ENCODE data around the gene RFTN2.

RFTN2 gene

DNA sequence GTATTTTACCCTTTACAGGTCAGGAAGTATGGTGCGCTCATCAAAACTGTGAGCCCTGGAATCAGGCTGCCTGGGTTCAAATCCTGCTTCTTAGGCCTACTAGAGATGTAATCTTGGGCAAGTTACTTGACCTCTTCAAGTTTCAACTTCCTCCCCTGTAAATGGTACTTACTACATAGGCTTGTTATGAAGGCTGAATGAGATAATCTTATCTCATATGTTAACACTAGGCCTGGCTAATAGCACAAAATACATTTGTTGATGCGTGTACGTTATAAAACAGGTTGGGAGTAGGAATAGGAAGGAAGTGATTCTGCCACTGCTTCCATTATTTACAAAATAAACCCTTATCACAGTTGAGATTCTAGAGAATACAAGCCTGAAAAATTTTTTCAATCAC lies 1.7 kb upstream of the RFTN2 start:
- TF ChIP-seq FOXP2 (optimal IDR thresholded peaks at IDR 0.05; ENCODE audit: borderline replicate concordance, extremely low read depth, extremely low read length, insufficient read depth) (no peak), POLR2AphosphoS5 (IDR thresholded peaks at IDR 0.05; ENCODE audit: low read depth, low read length) (no peak), SIN3A (IDR thresholded peaks at IDR 0.05; ENCODE audit: borderline replicate concordance, insufficient read depth, low read length) (no peak), TAF1 (IDR thresholded peaks at IDR 0.05; ENCODE audit: borderline replicate concordance, insufficient read depth, low read length) (no peak)
- TF ChIP-seq, protein P1, sequence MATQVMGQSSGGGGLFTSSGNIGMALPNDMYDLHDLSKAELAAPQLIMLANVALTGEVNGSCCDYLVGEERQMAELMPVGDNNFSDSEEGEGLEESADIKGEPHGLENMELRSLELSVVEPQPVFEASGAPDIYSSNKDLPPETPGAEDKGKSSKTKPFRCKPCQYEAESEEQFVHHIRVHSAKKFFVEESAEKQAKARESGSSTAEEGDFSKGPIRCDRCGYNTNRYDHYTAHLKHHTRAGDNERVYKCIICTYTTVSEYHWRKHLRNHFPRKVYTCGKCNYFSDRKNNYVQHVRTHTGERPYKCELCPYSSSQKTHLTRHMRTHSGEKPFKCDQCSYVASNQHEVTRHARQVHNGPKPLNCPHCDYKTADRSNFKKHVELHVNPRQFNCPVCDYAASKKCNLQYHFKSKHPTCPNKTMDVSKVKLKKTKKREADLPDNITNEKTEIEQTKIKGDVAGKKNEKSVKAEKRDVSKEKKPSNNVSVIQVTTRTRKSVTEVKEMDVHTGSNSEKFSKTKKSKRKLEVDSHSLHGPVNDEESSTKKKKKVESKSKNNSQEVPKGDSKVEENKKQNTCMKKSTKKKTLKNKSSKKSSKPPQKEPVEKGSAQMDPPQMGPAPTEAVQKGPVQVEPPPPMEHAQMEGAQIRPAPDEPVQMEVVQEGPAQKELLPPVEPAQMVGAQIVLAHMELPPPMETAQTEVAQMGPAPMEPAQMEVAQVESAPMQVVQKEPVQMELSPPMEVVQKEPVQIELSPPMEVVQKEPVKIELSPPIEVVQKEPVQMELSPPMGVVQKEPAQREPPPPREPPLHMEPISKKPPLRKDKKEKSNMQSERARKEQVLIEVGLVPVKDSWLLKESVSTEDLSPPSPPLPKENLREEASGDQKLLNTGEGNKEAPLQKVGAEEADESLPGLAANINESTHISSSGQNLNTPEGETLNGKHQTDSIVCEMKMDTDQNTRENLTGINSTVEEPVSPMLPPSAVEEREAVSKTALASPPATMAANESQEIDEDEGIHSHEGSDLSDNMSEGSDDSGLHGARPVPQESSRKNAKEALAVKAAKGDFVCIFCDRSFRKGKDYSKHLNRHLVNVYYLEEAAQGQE (IDR thresholded peaks at IDR 0.05; ENCODE audit: insufficient read depth in 1 of 2, low read depth in 2 of 2, low read length in 2 of 2): no peak

DNA sequence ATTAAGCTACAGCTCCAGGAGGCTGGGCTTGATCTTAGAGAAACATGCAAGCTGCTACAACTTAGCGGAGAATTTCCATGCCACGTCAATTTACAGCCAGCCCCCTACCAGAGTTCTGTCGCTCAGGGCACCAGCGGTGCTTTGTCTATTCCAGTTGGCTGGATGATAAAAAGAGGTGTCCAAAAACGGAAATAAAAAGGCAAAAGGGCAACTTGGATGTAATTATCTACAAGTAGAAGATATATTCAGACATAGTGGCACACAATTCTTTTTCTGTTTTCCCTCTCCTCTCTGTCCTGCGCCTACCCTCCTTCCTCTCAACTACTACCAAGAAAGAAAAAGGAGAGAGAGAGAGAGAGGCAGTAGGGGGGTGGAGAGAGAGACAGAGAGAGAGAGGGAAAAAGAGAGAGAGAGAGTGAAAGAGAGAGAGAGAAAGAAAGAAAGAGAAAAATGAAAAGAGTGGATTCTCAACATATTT lies 363 bp upstream of the RFTN2 start:
- TF ChIP-seq FOXP2 (optimal IDR thresholded peaks at IDR 0.05; ENCODE audit: borderline replicate concordance, extremely low read depth, extremely low read length, insufficient read depth) (no peak), POLR2AphosphoS5 (IDR thresholded peaks at IDR 0.05; ENCODE audit: low read depth, low read length) (no peak), SIN3A (IDR thresholded peaks at IDR 0.05; ENCODE audit: borderline replicate concordance, insufficient read depth, low read length) (no peak), TAF1 (IDR thresholded peaks at IDR 0.05; ENCODE audit: borderline replicate concordance, insufficient read depth, low read length) (no peak)
- TF ChIP-seq, protein P1 (IDR thresholded peaks at IDR 0.05; ENCODE audit: insufficient read depth in 1 of 2, low read depth in 2 of 2, low read length in 2 of 2): no peak

DNA sequence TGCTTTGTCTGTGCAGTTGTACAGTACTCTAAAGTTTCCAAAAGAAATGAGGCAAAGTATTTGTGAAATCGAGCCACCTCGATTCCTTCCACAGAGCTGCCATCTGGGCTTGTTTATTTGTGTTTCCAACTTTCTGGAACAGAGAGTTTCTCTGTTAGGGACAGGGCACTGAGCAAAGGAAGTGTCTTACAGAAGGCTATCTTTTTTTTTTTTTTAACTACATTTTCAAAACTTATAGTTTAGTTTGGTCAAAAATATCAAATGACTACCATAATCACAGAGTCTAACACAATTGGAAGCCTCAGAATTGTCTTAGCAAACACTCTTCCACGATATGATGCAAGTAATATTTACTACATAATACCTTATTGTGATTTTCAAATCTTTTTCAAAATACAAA lies 796 bp downstream of the RFTN2 start:
- no peak for TF ChIP-seq FOXP2 (optimal IDR thresholded peaks at IDR 0.05; ENCODE audit: borderline replicate concordance, extremely low read depth, extremely low read length, insufficient read depth)
- no peak for TF ChIP-seq SIN3A (IDR thresholded peaks at IDR 0.05; ENCODE audit: borderline replicate concordance, insufficient read depth, low read length)
- TF ChIP-seq, protein P1 (IDR thresholded peaks at IDR 0.05; ENCODE audit: insufficient read depth in 1 of 2, low read depth in 2 of 2, low read length in 2 of 2): no peak
- no peak for TF ChIP-seq POLR2AphosphoS5 (IDR thresholded peaks at IDR 0.05; ENCODE audit: low read depth, low read length)
- no peak for TF ChIP-seq TAF1 (IDR thresholded peaks at IDR 0.05; ENCODE audit: borderline replicate concordance, insufficient read depth, low read length)

DNA sequence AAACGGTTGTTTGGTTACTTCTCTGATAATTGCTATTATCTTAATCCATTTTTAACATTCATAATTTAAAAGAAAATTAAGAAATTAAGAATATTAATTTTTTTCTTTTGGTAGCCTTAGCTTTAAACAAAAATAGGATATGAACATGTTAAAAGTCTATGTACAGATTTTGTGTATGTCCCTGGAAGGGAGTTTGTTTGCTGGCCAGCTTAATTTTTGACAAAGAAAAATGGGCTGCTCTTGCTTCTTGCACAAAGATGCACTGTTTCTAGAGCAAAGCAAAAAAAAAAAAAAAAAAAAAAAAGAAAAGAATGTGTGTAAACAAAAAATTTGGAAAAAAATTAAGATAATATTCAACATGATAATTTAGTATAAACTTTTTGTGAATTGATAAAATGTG lies 1.3 kb downstream of the RFTN2 start:
- TF ChIP-seq TAF1 (IDR thresholded peaks at IDR 0.05; ENCODE audit: borderline replicate concordance, insufficient read depth, low read length): no peak
- no peak for TF ChIP-seq FOXP2 (optimal IDR thresholded peaks at IDR 0.05; ENCODE audit: borderline replicate concordance, extremely low read depth, extremely low read length, insufficient read depth)
- TF ChIP-seq, protein P1 (IDR thresholded peaks at IDR 0.05; ENCODE audit: insufficient read depth in 1 of 2, low read depth in 2 of 2, low read length in 2 of 2): no peak
- TF ChIP-seq SIN3A (IDR thresholded peaks at IDR 0.05; ENCODE audit: borderline replicate concordance, insufficient read depth, low read length): no peak
- TF ChIP-seq POLR2AphosphoS5 (IDR thresholded peaks at IDR 0.05; ENCODE audit: low read depth, low read length): no peak

DNA sequence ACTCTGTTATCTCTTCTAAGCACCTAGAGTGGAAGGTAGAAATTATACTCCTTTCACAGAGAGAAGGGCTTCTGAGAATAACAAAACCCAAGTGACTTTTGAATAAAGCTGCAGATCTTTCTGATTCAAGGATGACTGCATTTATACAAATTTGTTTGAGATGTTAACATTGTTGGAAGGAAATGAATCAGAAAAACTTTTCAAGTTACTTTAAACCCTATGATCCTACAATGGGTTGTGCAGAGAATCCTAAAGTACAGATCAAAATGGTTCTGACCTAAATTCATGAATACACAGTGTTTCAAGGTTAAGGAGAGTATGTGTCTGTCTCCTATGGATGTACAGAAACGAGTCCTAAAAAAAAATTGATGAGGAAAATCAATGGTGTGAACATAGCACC lies 1.8 kb downstream of the RFTN2 start:
- TF ChIP-seq FOXP2 (optimal IDR thresholded peaks at IDR 0.05; ENCODE audit: borderline replicate concordance, extremely low read depth, extremely low read length, insufficient read depth) (no peak), SIN3A (IDR thresholded peaks at IDR 0.05; ENCODE audit: borderline replicate concordance, insufficient read depth, low read length) (no peak)
- TF ChIP-seq, protein P1 (IDR thresholded peaks at IDR 0.05; ENCODE audit: insufficient read depth in 1 of 2, low read depth in 2 of 2, low read length in 2 of 2): no peak
